Lung (tissue), 12 donors: ENCODE measurements around the gene DOCK8. TPM values are rescaled to one million over a fixed set of nuclear protein-coding genes. Genes with fewer than 3 reads are reported as not detected.
A peak's percentile ranks its signal among the peaks of the same experiment; 100 is the strongest.

Source experiments
- ATAC-seq: fragments of 200-7000 bp; cut with Tn5 transposase; one replicate; pipeline ENCODE4 v1.9.1; 2020; ENCODE audit warnings: moderate number of reproducible peaks; ENCODE audit not compliant: insufficient read depth, low FRiP score
- DNase-seq, 3 donors: peaks; one replicate each; pipeline ENCODE4 v3.0.0-alpha.2; 2013 to 2017
- H3K27ac ChIP-seq, 2 donors: one replicate each; pipeline ENCODE4 v1.5.1; 2013; ENCODE audit warnings: mild to moderate bottlenecking in 2 of 2, moderate library complexity in 2 of 2, control low read depth in 1 of 2, inconsistent platforms in 1 of 2, low read depth in 1 of 2, low read length in 1 of 2
- H3K27me3 ChIP-seq, 3 donors: one replicate each; pipeline ENCODE4 v1.5.1; 2013; ENCODE audit warnings: low read length in 2 of 3; ENCODE audit not compliant: control insufficient read depth in 3 of 3, insufficient read depth in 3 of 3
- H3K36me3 ChIP-seq, 4 donors: one replicate each; pipeline ENCODE4 v1.5.1; 2013; ENCODE audit warnings: low read length in 4 of 4, mild to moderate bottlenecking in 1 of 4, moderate library complexity in 1 of 4; ENCODE audit not compliant: control insufficient read depth in 4 of 4, insufficient read depth in 4 of 4
- H3K4me1 ChIP-seq, 5 donors: one replicate each; pipeline ENCODE4 v1.5.1; 2013; ENCODE audit warnings: low read length in 5 of 5, mild to moderate bottlenecking in 2 of 5, moderate library complexity in 1 of 5; ENCODE audit not compliant: control insufficient read depth in 5 of 5, insufficient read depth in 5 of 5
- H3K4me3 ChIP-seq: one replicate; pipeline ENCODE4 v1.5.1; 2013; ENCODE audit warnings: mild to moderate bottlenecking, control low read depth, moderate library complexity
- H3K9ac ChIP-seq, 2 donors: one replicate each; pipeline ENCODE4 v1.5.1; 2013; ENCODE audit warnings: low read length in 2 of 2, control low read depth in 1 of 2; ENCODE audit not compliant: insufficient read depth in 1 of 2
- H3K9me3 ChIP-seq, 4 donors: one replicate each; pipeline ENCODE4 v1.5.1; 2013; ENCODE audit warnings: low read length in 3 of 4, mild to moderate bottlenecking in 1 of 4, moderate library complexity in 1 of 4; ENCODE audit not compliant: control insufficient read depth in 4 of 4, insufficient read depth in 3 of 4
- CTCF ChIP-seq: IDR thresholded peaks from 2 replicates; pipeline ENCODE4 v1.5.1; 2012; ENCODE audit warnings: mild to moderate bottlenecking; ENCODE audit errors: control extremely low read depth, extremely low read depth
- WGBS, 2 donors: extraction: QIAGEN DNeasy Blood & Tissue Kit; methylation state at CpG; one replicate each; pipeline ENCODE4 v1.1.7; 2013; 5-methylcytosine and 5-hydroxymethylcytosine counted together
- polyA plus RNA-seq, 2 donors: library from polyadenylated mRNA; stranded (reverse); fragments of 200-250 nt; gene quantifications; one replicate each; pipeline ENCODE4 v1.2.1, GENCODE V29; 2013
- total RNA-seq, 2 donors: library from RNA; depleted of rRNA in 1 of 2; stranded (reverse); fragments of >200 nt in 1 of 2; gene quantifications; one replicate each; pipeline ENCODE4 v1.2.1, GENCODE V29; 2014 to 2021
- donor health status: control.
- donor health status: control.
- donor health status: Bipolar disorder and iron deficiency.
- donor health status: healthy.
- donor health status: DM: yes; HTN: yes; CAD: no.

The DOCK8 gene
- total and polyA plus RNA-seq, 4 donors = 9.6 to 75.1 (median 27.3) TPM

- Histone ChIP-seq H3K4me3 (no peak overlapping the region), H3K9me3 (no peaks in the 10 kb centered on the region), H3K9ac (no peak overlapping the region), H3K4me1 (peaks cover 0 to 5% (median 0%) of the 10 kb centered on the region in 5 donors), H3K27me3 (no peaks in the 10 kb centered on the region), H3K36me3 (no peaks in the 10 kb centered on the region), H3K27ac (no peak overlapping the region)
- TF ChIP-seq CTCF = no peak
- DNase-seq (no peak), ATAC-seq (no peak)
- 94 to 95% methylated on average over 1 of the region's 1 CpG for WGBS, 2 donors
These were observed 229.9 kb downstream of the DOCK8 start for GRCh38 chr9:444528-444927.

GRCh38 chr9:445033-445432 is 230.4 kb downstream of the DOCK8 start:
- Histone ChIP-seq H3K36me3 (no peaks in the 10 kb centered on the region), H3K9ac (no peak overlapping the region), H3K9me3 (no peaks in the 10 kb centered on the region), H3K27ac (no peak overlapping the region), H3K4me1 (peaks cover 0 to 5% (median 2%) of the 10 kb centered on the region in 5 donors), H3K27me3 (no peaks in the 10 kb centered on the region), H3K4me3 (no peak overlapping the region)
- no peak for ATAC-seq
- DNase-seq = peak; percentile 52 to 81 (median 67)
- TF ChIP-seq CTCF = no peak
- 55 to 61% methylated on average over 3 of the region's 3 CpGs for WGBS, 2 donors

GRCh38 chr9:446074-446699 is 231.5 kb downstream of the DOCK8 start:
- no peak for TF ChIP-seq CTCF
- Histone ChIP-seq H3K4me3 (no peak overlapping the region), H3K36me3 (no peaks in the 10 kb centered on the region), H3K27me3 (no peaks in the 10 kb centered on the region), H3K9me3 (no peaks in the 10 kb centered on the region), H3K27ac (no peak overlapping the region), H3K9ac (no peak overlapping the region), H3K4me1 (peaks cover 0 to 5% (median 2%) of the 10 kb centered on the region in 5 donors)
- ATAC-seq (no peak), DNase-seq (no peak)
- whole genome bisulfite sequencing, 2 donors = 60 to 87% methylated on average over 15 of the region's 15 CpGs
